Stimulated activated CD4-positive, alpha-beta T cell treated with anti-CD3 and anti-CD28 coated beads, Interleukin-4, amount 100 ng/mL, for 4 hours (primary cell): Measurements from ENCODE around the gene PCSK4.
"Not testable (repeated sequence)": the region's sequence is repeated elsewhere in the genome, so short reads cannot be mapped to it uniquely, and the experiment has no call there.

Source experiments
- DNase-seq, 2 experiments: peaks; one replicate each; pipeline ENCODE4 v3.0.0-alpha.2; 2020

PCSK4 gene

GRCh38 chr19:1521636-1522035, 31.5 kb upstream of the PCSK4 start:
- DNase-seq: no peak

- no peak for DNase-seq
Observed at GRCh38 chr19:1520203-1520780, 30.1 kb upstream of the PCSK4 start.

GRCh38 chr19:1519802-1520201, 29.7 kb upstream of the PCSK4 start:
- DNase-seq: not testable (repeated sequence)

- no peak for DNase-seq
Observed at GRCh38 chr19:1518471-1518870, 28.3 kb upstream of the PCSK4 start.

GRCh38 chr19:1516395-1516753, 26.2 kb upstream of the PCSK4 start:
- DNase-seq: no peak

- DNase-seq: no peak
Observed at GRCh38 chr19:1514986-1515721, 25.0 kb upstream of the PCSK4 start.

- no peak for DNase-seq
Observed at GRCh38 chr19:1514295-1514661, 24.1 kb upstream of the PCSK4 start.

GRCh38 chr19:1513499-1514294, 23.5 kb upstream of the PCSK4 start:
- peak; percentile 60 to 70 for DNase-seq

GRCh38 chr19:1512671-1513498, 22.7 kb upstream of the PCSK4 start, which contains the start of gene ADAMTSL5:
Gene ADAMTSL5 (minus strand): TSS chr19:1513019. CDS start chr19:1510943, 2,076 bp downstream.
- DNase-seq: peak; percentile 55 to 71

- DNase-seq: no peak
Observed at GRCh38 chr19:1511318-1512317, 21.5 kb upstream of the PCSK4 start.

GRCh38 chr19:1510807-1511206, 20.7 kb upstream of the PCSK4 start:
- no peak for DNase-seq

- no peak for DNase-seq
Observed at GRCh38 chr19:1510442-1510806, 20.3 kb upstream of the PCSK4 start.

GRCh38 chr19:1509602-1510441, 19.7 kb upstream of the PCSK4 start:
- DNase-seq: no peak

- DNase-seq: no peak
Observed at GRCh38 chr19:1508507-1508856, 18.3 kb upstream of the PCSK4 start.

- peak; percentile 85 to 93 for DNase-seq
Observed at GRCh38 chr19:1507763-1508506, 17.8 kb upstream of the PCSK4 start.

- no peak for DNase-seq
Observed at GRCh38 chr19:1507192-1507660, 17.1 kb upstream of the PCSK4 start.

- no peak for DNase-seq
Observed at GRCh38 chr19:1505991-1506881, 16.1 kb upstream of the PCSK4 start.

GRCh38 chr19:1505012-1505411, 14.9 kb upstream of the PCSK4 start:
- no peak for DNase-seq
